ENCODE data around the gene SLC40A1. TPM values are rescaled to one million over a fixed set of nuclear protein-coding genes. Genes with fewer than 3 reads are reported as not detected.

The SLC40A1 gene
- total and polyA plus RNA-seq, 3 donors from 2014 or later: 52.3 to 64.0 (median 58.7) TPM

GRCh38 chr2:189558516-189559272 lies 21.9 kb downstream of the SLC40A1 start:
- intact Hi-C loops (cut with DNase I; ENCODE audit: low total_unique reads): no loop called here
- no peak for TF ChIP-seq CTCF (IDR thresholded peaks at IDR 0.05)
- 64 to 68% methylated on average over 6 of the region's 6 CpGs for WGBS, 2 donors
- DNase-seq: no peak
- H3K36me3 ChIP-seq (ENCODE audit: low read depth, missing control alignments): no peaks in the 10 kb centered on the region
- no peaks in the 10 kb centered on the region for H3K9me3 ChIP-seq
- peaks cover 71% of the 10 kb centered on the region for H3K4me1 ChIP-seq
- H3K27ac ChIP-seq: peak overlapping the region in 1 of 2 donors; percentile 14
- H3K4me3 ChIP-seq: no peak overlapping the region
- no peaks in the 10 kb centered on the region for H3K27me3 ChIP-seq

GRCh38 chr2:189557373-189557772 lies 23.2 kb downstream of the SLC40A1 start:
- intact Hi-C loops (cut with DNase I; ENCODE audit: low total_unique reads): no loop called here
- 48 to 57% methylated on average over 1 of the region's 1 CpG for WGBS, 2 donors

GRCh38 chr2:189556526-189556925 lies 24.1 kb downstream of the SLC40A1 start:
- no peak for DNase-seq
- intact Hi-C loops (cut with DNase I; ENCODE audit: low total_unique reads): no loop called here
- Histone ChIP-seq H3K27ac (peak overlapping the region in 1 of 2 donors; percentile 33), H3K27me3 (no peaks in the 10 kb centered on the region), H3K36me3 (ENCODE audit: low read depth, missing control alignments) (no peaks in the 10 kb centered on the region), H3K9me3 (no peaks in the 10 kb centered on the region), H3K4me3 (no peak overlapping the region), H3K4me1 (peaks cover 65% of the 10 kb centered on the region)
- 64 to 76% methylated on average over 7 of the region's 7 CpGs for WGBS, 2 donors
- no peak for TF ChIP-seq CTCF (IDR thresholded peaks at IDR 0.05)
- TF ChIP-seq POLR2A (IDR thresholded peaks at IDR 0.05): no peak

More at GRCh38 chr2:189557373-189557772, 23.2 kb downstream of the SLC40A1 start:
- Histone ChIP-seq H3K4me1 (peaks cover 72% of the 10 kb centered on the region), H3K27me3 (no peaks in the 10 kb centered on the region), H3K9me3 (no peaks in the 10 kb centered on the region), H3K4me3 (no peak overlapping the region), H3K36me3 (ENCODE audit: low read depth, missing control alignments) (no peaks in the 10 kb centered on the region), H3K27ac (peak overlapping the region in 1 of 2 donors; percentile 14)
- DNase-seq: no peak
- TF ChIP-seq POLR2A (IDR thresholded peaks at IDR 0.05) (no peak), CTCF (IDR thresholded peaks at IDR 0.05) (no peak)

- no peaks in the 10 kb centered on the region for H3K9me3 ChIP-seq
- peaks cover 66% of the 10 kb centered on the region for H3K4me1 ChIP-seq
- no peaks in the 10 kb centered on the region for H3K27me3 ChIP-seq
- H3K36me3 ChIP-seq (ENCODE audit: low read depth, missing control alignments): no peaks in the 10 kb centered on the region
- WGBS, 2 donors: 63 to 77% methylated on average over 2 of the region's 2 CpGs
- H3K4me3 ChIP-seq: no peak overlapping the region
- intact Hi-C loops (cut with DNase I; ENCODE audit: low total_unique reads): no loop called here
- TF ChIP-seq POLR2A (IDR thresholded peaks at IDR 0.05) (no peak), CTCF (IDR thresholded peaks at IDR 0.05) (no peak)
- peak overlapping the region in 1 of 2 donors; percentile 23 for H3K27ac ChIP-seq
- DNase-seq: no peak
These were observed 25.4 kb downstream of the SLC40A1 start for GRCh38 chr2:189555232-189555631.
